ENCODE results near the gene CISTR.
"Not testable (repeated sequence)": the region's sequence is repeated elsewhere in the genome, so short reads cannot be mapped to it uniquely, and the experiment has no call there.

Gene CISTR

DNA sequence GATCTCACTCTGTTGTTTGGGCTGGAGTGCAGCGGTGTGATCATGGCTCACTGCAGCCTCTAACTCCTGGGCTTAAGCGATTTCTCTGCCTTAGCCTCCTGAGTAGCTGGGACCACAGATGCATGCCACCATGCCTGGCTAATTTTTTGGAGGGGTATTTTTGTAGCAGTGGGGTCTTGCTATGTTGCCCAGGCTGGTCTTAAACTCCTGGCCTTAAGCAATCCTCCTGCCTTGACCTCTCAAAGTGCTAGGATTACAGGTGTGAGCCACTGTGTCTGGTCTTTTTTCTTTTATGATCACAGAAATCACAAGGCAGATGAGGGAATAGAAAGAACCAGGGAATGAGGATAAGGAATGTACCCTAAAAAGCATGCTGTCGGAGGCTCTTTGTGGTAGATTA is 11.0 kb upstream of the CISTR start:
- DNase-seq, result not testable (repeated sequence)

DNA sequence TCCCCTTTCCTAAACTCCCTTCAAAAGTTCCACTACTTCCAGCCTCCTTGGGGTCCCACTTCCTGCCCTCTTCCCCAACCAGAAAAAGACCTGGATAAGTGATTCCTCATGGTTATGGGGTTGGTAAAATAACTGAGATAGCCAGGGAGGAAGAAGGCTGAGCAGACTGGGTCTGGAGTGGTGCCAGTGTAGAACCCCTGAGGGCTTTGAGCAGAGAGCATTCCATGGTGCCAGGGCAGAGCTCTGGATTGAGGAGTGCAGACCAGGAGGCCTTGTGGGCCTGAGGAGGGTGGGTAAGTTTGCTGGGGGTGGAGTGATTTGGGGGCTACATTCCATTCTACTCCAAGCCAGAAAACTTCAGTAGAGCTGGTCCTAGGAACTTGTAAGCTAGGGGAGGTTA is 9.5 kb upstream of the CISTR start:
- no peak for DNase-seq

DNA sequence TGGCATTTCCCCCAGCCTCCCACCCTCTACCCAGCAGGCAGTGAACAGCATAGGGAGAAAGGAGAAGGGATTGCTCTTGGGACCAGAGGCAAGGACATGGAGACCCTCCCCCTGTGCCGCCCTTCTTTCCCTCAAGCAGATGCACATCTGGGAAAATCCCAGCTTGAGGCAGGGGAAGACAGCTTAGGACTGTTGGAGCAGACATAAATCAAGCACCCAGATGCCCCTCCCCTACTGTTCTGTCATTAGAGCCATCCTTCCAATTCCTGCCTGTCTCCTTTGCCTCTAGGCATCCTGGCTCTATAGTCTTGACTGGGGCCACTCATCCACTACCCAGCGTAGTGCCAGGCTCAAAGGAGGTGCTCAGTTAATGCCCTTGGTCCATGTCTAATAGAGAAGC is 7.5 kb upstream of the CISTR start:
- no peak for DNase-seq

DNA sequence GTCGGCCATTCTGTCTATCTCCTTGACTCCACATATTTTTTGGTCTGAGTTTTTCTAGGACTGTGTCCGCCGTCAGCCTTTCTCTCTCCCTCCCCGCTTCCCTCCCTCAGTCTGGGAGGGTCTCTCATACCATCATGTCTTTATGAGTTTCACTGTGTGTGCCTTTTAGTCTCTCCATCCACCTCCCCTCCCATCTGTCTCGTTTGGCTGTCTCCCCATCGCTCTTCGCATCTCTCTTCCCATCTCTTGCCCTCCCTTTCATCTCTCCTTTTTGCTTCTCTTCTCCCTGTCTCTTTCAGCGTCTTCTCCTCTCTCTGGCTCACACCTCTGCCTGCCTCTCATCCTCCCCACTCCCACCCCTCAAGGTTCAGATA is 6.9 kb upstream of the CISTR start:
- no peak for DNase-seq

DNA sequence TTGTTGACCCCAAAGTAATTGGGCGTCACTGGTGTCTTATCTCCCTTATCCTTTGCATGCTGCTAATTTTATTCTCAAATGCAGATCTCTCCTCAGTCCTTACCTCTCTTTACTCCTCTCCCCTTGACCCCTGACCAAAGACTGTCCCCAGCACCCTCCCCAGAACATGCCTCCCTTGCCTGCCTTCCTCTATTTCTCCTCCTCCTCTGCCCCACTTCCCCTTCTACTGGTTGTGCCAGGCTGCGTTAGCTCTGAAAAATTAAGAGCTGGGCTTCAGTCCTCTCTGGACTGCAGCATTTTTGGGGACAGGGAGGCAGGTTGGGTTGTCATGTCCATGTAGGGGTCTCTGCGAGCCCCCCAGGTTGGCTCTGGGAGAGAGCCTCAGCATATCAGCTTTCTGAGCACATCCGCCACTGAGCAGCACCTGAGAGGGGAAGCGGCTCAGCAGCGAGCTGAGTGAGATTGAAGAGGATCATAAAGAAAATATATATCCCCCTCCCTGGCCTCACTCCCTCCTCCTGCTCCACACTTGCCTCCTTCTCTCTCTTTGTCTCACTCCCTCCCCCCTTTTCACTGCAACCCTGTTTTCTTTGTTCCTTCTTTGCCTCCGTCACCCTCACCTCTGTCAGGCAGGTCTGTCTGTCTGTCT is 6.4 kb upstream of the CISTR start:
- DNase-seq, result no peak

DNA sequence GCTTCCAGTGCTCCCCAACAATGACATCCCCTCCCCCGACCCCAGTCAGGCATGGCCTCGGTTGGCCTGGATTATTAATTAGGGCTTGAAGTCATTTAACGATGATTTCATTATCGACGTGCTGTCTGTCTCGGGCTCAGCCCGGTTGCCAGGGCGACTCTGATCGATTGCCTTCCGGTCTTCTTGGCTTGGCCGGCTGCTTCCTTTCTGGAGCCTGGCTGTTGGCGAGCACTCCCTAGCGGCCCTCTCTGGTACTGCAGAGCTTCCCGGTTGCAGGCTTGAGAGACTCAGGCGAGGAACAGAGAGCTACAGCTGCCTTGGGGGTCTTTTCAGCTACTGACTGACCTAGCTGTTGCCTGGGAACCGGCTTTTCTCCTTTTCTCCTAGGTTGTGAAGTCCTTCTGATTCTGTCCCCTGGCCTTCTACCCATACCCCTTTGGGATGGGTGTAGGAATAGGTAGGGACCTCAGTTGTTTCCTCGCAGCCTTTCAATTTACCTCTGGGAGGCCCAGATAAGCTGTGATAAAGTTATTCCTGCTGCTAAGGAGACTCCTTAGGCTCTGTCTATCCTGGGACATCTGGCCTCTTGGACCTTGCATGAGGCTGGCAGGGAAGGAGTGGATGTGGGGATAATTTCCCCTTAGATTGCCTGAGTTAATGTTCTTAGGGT is 5.5 kb upstream of the CISTR start:
- DNase-seq, result peak; percentile 60 to 88

DNA sequence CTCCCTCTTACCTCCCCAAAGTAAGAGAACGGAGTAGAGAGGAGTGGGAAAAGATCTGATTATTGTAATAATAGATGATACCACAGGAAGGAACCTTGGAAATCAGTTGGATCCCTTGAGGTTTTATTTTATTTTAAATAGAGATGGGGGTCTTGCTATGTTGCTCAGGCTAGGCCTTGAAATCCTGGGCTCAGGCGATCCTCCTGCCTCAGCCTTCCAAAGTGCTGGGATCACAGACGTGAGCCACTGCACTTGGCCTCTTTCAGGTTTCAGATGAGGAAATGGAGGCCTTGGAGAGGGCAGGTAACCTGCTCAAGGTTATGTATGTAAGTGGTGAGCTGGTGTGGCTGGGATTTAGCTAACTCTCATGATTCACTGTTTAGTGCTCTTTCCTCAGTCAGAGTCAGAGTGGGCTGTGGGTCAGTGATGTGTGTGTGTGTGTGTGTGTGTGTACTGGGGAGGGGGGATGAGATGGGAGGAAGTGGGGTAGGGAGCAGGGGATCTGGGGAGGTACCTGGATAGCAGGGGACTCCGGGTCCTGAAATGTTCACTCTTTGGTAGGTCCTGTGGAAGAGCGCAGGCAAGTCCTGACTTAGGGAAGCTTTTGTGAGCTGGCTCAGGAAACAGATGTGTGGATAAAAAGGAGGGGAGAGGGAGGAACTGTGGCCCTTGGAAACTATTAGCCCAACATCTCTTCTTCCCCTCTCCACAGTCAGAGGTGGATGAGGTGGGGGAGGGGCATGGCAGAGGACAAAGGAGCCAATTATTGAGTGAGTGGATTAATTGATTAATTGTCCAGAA is 4.7 kb upstream of the CISTR start:
- DNase-seq, result peak in 1 of 2 experiments; percentile 18

DNA sequence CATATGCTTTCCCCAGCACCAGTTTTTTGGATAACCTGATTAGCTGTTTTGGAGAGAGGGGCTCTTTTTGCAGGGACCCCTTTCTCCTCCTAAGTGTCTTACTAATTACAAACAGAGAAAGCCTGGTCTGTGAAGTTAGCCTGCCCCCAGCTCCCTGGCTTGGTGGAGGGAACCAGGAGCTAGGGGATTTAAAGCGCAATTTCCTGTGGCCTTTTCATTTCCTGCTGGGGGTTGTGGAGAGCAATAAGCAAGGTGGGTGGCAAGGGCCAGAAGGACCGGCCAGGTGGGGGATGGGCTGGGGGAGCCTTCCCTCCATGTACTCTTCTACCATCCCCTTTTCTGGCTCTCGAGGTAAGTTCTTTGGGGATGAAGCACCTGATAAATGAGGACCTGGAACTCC is 4.1 kb upstream of the CISTR start:
- DNase-seq, result no peak

DNA sequence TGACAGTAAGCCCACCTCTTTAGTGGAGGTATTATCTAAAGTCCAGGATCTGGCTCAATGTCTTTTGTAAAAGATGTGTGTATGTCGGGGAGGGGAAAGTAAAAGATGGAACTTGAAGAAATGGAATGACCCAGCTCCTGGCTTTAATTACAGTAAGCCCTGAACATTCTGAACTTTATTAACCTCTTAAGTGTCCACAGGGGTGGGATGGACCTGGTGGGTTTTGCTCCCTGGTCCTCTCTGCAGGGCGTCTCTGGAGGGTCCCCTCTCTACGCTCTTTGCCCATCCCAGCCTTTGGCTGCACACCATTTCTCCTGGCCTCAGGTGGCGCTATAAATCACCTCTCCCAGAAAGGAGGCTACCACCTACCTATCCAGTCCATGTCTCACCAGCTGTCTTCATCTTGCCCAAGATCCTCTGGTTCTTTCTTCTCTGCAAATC is 3.7 kb upstream of the CISTR start:
- DNase-seq, result no peak

DNA sequence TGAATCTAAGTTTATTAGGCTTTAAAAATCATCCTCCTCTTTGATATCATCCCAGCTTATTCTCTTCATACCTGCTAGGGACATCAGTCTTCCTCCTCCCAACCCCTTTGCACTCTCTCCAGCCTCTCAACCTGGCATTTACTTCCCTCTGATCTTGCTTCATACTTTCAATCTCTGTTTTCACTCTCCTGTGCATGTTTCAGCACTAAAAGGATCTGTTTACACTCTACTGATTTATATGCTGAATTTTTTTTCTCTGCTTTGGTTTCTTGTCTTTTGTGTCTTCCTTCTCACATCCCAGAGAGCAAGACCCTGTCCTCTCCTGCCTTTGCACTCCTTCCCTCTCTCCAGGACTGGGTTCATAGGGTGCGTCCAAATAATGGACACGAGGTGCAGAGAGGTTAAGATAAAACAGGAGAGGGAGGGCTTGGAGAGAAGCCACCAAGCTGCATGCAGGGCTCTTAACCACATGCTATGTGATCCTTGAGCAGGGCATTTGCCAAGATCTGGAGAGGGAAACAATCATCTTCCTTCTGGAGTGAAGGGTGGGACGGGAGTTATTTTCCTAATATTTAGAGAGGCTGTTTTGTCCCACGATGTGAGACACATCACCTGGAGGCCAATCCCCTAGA is 3.0 kb upstream of the CISTR start:
- peak; percentile 33 to 71 for DNase-seq

DNA sequence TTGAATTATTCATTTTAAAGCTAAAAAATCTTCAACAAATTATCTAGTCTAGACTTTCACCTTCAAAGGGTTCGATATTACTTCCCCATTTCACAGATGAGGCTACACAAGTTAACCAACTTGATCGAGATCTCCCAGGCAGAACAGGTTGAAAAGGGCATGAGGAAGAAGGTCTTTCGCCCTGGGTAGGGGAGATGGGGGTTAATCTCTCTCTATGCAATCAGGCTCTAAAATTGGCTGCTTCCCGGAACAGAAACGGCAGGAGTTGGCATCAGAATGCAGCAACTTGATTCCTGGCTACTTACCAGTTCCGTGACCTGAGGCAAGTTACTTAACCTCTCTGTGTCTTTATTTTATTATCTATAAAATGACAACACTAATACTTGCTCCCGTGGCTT is 2.4 kb upstream of the CISTR start:
- peak; percentile 32 to 73 for DNase-seq

DNA sequence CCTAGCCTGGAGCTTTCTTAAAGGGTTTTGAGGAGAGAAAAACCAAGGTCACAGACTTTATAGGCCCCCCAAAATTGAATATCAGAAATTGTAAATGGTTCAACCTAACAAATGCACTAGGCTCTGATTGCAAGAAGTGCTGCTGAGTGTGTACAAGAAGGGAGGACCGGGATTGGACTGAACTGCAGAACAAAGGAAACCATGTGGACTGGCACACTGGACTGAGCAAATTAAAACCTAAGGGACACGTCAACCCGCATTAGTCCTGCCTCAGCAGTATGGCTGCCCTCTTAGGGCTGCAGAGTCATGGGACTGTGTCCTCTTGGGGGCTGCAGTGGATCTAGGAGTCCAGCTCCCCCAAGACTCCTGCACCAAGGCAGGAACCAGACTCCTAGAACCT is 842 bp upstream of the CISTR start:
- no peak for DNase-seq

DNA sequence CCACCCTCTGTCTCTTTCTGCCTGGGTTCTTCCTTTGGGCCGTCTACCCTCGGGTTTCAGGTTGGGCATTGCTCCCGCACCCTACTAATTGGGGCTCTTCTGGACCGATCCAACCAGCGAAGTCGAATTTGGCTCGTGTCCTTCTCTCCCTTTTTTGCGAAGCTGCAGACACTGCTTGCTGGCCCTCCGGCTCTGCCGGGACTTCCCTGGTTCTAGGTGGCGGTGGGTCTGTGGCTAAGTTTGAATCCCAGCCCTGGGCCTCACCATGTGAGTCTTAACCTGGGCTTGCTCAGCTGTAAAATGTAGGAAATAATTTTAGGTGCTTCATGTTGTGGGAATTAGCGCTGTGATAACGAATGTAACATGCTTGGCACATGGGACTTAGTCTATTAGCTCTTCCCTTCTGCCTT is 418 bp upstream of the CISTR start:
- DNase-seq, result no peak

DNA sequence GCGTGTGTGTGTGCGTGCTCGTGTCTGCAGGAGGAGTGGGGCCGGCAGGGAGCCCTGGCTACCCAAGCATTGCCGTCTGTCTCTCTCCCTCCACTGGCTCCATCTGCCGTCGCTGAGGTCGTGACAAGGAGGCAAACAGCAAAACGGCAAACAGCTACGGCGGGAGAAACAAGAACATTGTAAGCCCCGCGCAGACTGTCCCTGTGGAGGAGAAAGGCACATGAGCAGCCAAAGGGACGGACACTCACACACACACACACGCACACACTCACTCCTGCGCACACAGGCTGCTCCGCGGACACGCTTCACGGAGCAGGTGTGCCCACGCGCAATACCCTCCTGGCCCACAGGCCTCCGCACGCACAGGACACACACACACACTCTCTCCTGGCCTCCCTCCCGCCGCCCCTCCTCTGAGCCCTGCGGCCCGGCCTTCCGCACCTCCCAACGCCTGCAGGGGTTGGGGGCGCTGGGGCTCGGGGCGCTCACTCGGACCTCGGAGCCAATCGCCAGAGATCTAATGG is 905 bp downstream of the CISTR start:
- DNase-seq, result peak; percentile 47 to 59

DNA sequence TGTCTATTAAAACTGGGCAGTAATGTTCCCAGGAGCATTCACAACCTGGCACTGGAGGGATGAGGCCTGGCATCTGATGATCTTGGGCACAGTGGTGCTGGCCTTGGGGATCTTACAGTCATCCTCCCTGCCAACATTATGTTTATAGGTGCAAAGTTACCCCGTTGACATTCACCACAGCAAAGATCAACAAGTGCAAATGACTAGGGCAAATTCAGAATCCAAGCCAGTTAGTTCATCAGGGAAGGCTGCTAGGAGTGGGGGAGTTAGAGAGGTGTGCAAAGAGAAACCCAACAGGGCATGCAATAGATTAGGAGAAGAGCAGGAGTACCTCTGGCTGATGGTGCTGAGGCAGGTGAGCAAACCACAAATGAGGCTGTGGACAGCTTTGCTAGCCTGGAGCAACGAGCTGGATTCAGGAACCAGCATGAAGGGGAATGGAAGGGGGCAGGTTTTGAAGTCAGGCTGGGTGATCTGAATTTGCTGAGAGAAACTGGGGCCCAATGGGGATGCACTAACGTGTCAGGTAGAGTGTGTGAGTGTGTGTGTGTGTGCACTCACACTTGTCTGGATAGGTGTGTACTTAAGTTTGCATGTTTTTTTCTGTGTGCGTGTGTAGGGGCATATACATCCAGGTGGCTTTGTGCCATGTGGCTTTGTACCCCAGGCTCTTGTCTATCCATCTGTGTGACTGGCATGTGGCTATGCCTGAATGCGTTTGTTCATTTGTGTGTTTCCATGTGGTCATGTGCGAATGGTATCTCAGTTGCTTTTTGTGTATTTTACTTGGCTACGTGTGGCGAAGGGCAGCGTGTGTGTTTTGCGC is 1.6 kb downstream of the CISTR start:
- no peak for DNase-seq

DNA sequence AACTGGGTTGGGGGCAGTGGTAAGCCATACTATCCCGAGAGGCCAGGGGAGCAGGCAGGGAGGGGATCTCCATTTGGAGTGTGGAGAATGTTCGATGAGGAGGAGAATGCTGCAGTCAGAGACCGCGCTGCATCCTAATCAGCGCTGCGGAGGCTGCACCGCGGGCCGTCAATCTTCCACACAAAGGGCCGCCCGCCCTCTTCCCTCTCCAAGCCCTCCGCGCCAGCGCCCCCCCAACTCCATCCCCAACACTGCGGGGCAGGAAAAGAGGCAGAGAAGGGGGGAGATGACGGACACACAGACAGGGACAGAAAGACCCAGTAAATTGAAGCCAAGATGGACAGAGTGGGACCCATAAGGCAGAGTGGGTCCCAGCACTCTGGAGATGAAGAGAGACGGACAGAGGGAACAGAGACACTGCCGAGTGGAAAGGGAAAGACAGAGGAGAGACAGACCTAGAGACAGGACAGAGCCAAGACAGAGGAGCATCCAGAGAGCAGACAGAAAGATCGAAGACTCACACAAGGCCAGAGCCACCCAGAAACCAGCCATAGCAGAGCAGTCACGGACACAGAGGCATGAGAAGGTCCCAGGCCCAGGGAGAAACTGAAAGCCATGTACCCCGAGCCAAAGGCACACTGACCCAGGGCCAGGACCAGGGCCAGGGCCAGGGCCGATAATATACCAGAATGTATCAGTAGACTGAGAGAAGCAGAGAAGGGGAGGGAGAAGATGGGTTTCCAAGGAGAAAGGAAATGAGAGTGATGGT is 3.5 kb downstream of the CISTR start:
- DNase-seq, result no peak

DNA sequence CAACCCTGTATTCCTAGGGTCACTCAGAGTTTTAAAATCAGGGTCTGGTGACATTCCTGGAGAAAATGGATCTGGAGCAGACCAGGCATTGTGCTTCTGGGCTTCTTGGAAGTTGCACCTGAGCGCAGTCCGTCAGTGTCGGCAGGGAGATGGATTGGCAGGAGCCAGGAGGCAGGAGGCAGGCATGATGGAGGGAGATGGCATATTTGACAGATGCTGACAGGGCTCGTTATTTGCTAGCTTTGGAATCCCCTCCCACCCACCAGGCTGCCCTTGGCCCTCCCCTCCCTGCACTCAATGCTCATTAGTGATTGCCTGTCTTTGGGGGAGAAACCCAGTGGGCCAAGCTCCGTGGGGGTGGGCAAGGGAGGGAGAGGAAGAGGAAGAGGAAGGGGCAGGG is 4.7 kb downstream of the CISTR start:
- DNase-seq, result peak in 1 of 2 experiments; percentile 47

DNA sequence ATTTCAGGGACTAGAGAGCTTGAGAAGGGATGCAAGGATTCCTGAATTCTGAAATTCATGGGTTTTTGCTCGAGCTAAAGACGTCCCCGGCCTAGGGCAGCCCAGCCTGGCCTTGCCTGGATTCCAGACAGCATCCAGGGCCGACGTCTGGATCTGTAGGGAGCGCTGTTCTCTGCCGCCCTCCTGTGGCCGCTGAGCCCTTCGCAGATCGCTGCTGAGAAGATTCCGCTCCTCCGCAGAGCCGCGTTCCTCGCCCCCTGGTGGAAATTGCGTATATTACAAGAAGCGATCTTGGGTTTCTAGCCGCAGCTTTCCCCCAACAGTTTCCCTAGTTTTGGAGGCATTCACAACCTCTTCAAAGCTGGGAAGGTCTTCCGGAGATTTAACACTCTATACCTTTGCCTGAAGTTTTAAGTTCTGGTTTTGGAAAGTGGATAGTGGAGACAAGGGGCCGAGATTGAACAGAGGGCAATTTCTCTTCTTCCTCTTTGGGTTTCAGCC is 5.1 kb downstream of the CISTR start:
- peak; percentile 76 to 93 for DNase-seq

DNA sequence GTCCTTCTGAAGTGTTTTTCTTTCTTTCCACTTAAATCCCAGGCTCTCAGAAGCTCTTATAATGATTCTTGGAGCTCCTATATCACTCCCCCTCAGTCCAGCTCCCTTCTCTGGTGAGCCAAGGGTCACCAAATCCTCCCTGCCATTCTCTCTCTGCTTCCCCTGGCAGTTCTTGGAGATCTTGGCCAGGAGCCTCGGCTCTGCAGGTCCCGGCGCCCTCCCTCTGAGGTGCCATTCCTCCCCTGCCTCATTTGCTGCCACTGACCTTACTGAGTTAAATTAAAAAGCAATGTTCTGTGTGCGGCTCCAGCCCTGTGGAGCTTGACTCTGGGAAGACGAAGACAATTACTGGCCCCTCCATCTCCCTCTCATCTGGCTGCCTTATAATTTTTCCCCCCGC is 7.0 kb downstream of the CISTR start:
- peak in 1 of 2 experiments; percentile 17 for DNase-seq

DNA sequence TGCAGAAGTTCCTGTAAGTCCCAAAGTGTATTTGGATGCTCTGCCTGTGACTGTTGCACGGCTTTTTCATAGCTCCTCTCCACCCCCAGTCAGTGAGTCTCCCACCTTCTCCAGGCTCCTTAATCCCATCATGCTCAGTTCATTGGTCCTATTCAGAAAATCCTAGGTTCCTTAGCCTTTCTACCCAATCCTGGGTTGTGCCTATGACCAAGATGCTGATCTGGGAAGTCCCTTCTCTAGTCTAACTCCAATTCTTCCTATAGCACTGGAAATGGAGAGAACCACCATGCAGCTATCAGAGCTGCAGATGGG is 7.7 kb downstream of the CISTR start:
- DNase-seq, result no peak

All from NCI-H446 (cell line).